IMR-90 (cell line): ENCODE data around the gene CFAP69. TPM values are rescaled to one million over a fixed set of nuclear protein-coding genes. Genes with fewer than 3 reads are reported as not detected.

ENCODE experiments used
- ATAC-seq: fragments of 200-7000 bp; cut with Tn5 transposase; 2 replicates; pipeline ENCODE4 v1.9.1; 2020; ENCODE audit warnings: low read depth, mild to moderate bottlenecking, moderate library complexity
- BruUV-seq: library from RNA; stranded (reverse); fragments of 400-500 nt; replicated peaks from 2 replicates; lab custom pipeline; 2021; lab: Mats Ljungman, UMichigan
- CTCF ChIA-PET: fragments of 300-600 bp; formaldehyde crosslinking; extraction: SDS; loops from one replicate; lab custom pipeline; 2021; ENCODE audit warnings: antibody characterized with exemption; lab: Yijun Ruan, JAX
- POLR2A ChIA-PET: fragments of 300-600 bp; sonication (Branson Sonifier 250); formaldehyde crosslinking; loops from one replicate; lab custom pipeline; 2022; ENCODE audit warnings: antibody characterized with exemption; ENCODE audit not compliant: unreplicated experiment; lab: Charles Lee
- DNase-seq: peaks from one replicate; pipeline ENCODE4 v3.0.0; 2013
- H2AFZ ChIP-seq: replicated peaks from 2 replicates; pipeline ENCODE3; 2013; ENCODE audit warnings: low read length, mild to moderate bottlenecking; ENCODE audit not compliant: poor library complexity
- H2AK5ac ChIP-seq: 2 replicates; pipeline ENCODE4 v1.6.1; 2013; ENCODE audit warnings: low read depth, low read length, inconsistent platforms
- H2AK9ac ChIP-seq: replicated peaks from 2 replicates; pipeline ENCODE3; 2013; ENCODE audit warnings: mild to moderate bottlenecking, low read depth, low read length, moderate library complexity; ENCODE audit not compliant: poor library complexity
- H2BK120ac ChIP-seq: 2 replicates; pipeline ENCODE4 v1.6.1; 2013; ENCODE audit warnings: low read depth, low read length, inconsistent platforms
- H2BK15ac ChIP-seq: 3 replicates; pipeline ENCODE4 v1.6.1; 2013; ENCODE audit warnings: low read depth, low read length, inconsistent platforms
- H2BK20ac ChIP-seq: 2 replicates; pipeline ENCODE4 v1.6.1; 2013; ENCODE audit warnings: low read depth, mild to moderate bottlenecking, inconsistent platforms, low read length, moderate library complexity
- H2BK5ac ChIP-seq: 2 replicates; pipeline ENCODE4 v1.6.1; 2013; ENCODE audit warnings: mild to moderate bottlenecking, low read depth, low read length, inconsistent platforms; ENCODE audit not compliant: poor library complexity, severe bottlenecking
- H3K14ac ChIP-seq: replicated peaks from 2 replicates; pipeline ENCODE4 v1.6.1; 2013; ENCODE audit warnings: low read depth, low read length, inconsistent platforms
- H3K18ac ChIP-seq: 2 replicates; pipeline ENCODE4 v1.6.1; 2013; ENCODE audit warnings: low read depth, low read length, control low read depth
- H3K23ac ChIP-seq: 2 replicates; pipeline ENCODE4 v1.6.1; 2013; ENCODE audit warnings: low read depth, low read length, inconsistent platforms
- H3K27ac ChIP-seq: 2 replicates; pipeline ENCODE4 v1.5.1; 2013; ENCODE audit warnings: mild to moderate bottlenecking, control low read depth, low read length; ENCODE audit not compliant: insufficient read depth
- H3K27me3 ChIP-seq: 2 replicates; pipeline ENCODE4 v1.6.1; 2013; ENCODE audit warnings: low read length; ENCODE audit not compliant: control insufficient read depth, insufficient read depth
- H3K36me3 ChIP-seq: 2 replicates; pipeline ENCODE4 v1.6.1; 2013; ENCODE audit warnings: low read length, mixed read lengths; ENCODE audit not compliant: control insufficient read depth, insufficient read depth
- H3K4ac ChIP-seq: 2 replicates; pipeline ENCODE4 v1.6.1; 2013; ENCODE audit warnings: low read depth, low read length, inconsistent platforms
- H3K4me1 ChIP-seq: 2 replicates; pipeline ENCODE4 v1.6.1; 2013; ENCODE audit warnings: low read length, mixed read lengths; ENCODE audit not compliant: control insufficient read depth, insufficient read depth
- H3K4me2 ChIP-seq: 2 replicates; pipeline ENCODE4 v1.6.1; 2013; ENCODE audit warnings: low read depth, mild to moderate bottlenecking, control low read depth, low read length, moderate library complexity
- H3K4me3 ChIP-seq: 2 replicates; pipeline ENCODE4 v1.5.1; 2013; ENCODE audit warnings: low read depth, mild to moderate bottlenecking, control low read depth, low read length, moderate library complexity; ENCODE audit not compliant: insufficient read depth
- H3K56ac ChIP-seq: 2 replicates; pipeline ENCODE4 v1.6.1; 2013; ENCODE audit warnings: low read length, inconsistent platforms; ENCODE audit not compliant: insufficient read depth; ENCODE audit errors: extremely low read depth
- H3K79me1 ChIP-seq, 2 experiments: 2 replicates each; pipeline ENCODE4 v1.6.1; 2013; ENCODE audit warnings: low read length in 2 of 2, inconsistent platforms in 1 of 2, low read depth in 1 of 2
- H3K9ac ChIP-seq: 2 replicates; pipeline ENCODE4 v1.6.1; 2013; ENCODE audit warnings: low read depth, low read length, control low read depth
- H3K9me1 ChIP-seq: 2 replicates; pipeline ENCODE4 v1.6.1; 2013; ENCODE audit warnings: low read length, inconsistent platforms; ENCODE audit not compliant: insufficient read depth
- H3K9me3 ChIP-seq: 2 replicates; pipeline ENCODE4 v1.6.1; 2013; ENCODE audit warnings: low read length; ENCODE audit not compliant: control insufficient read depth, insufficient read depth
- H4K20me1 ChIP-seq: 2 replicates; pipeline ENCODE4 v1.6.1; 2013; ENCODE audit warnings: low read length, inconsistent platforms; ENCODE audit not compliant: insufficient read depth
- H4K5ac ChIP-seq: 2 replicates; pipeline ENCODE4 v1.6.1; 2013; ENCODE audit warnings: mild to moderate bottlenecking, low read depth, low read length, control low read depth
- H4K8ac ChIP-seq, 2 experiments: 2 replicates each; pipeline ENCODE4 v1.6.1; 2013; ENCODE audit warnings: low read depth in 2 of 2, low read length in 2 of 2, control low read depth in 1 of 2, inconsistent platforms in 1 of 2
- H4K91ac ChIP-seq: 2 replicates; pipeline ENCODE4 v1.6.1; 2013; ENCODE audit warnings: low read depth, low read length, inconsistent platforms; ENCODE audit not compliant: insufficient read depth
- CEBPB ChIP-seq: IDR thresholded peaks from 2 replicates; pipeline ENCODE4 v1.6.1; 2012; ENCODE audit warnings: low read depth, low read length, improper control_type of control experiment
- ELK1 ChIP-seq: fragments of 150-350 bp; IDR thresholded peaks from 2 replicates; pipeline ENCODE4 v1.6.1; 2016; ENCODE audit warnings: low read depth, mild to moderate bottlenecking, low read length, moderate library complexity, borderline replicate concordance
- WGBS, 2 experiments: methylation state at CpG; one replicate each; pipeline versions ENCODE4 v1.1.5 to v1.1.7; 2013; ENCODE audit warnings: missing lambda C conversion rate in 2 of 2; ENCODE audit not compliant: insufficient read length in 1 of 2; ENCODE audit errors: extremely low coverage in 2 of 2; 5-methylcytosine and 5-hydroxymethylcytosine counted together
- dilution Hi-C: fragments of 300-500 bp; cut with HindIII; formaldehyde crosslinking; loops from one replicate; pipeline ENCODE4 v1.14.3; 2018; ENCODE audit warnings: low sequenced_read_pairs; ENCODE audit not compliant: unreplicated experiment
- in situ Hi-C: fragments of 300-500 bp; cut with MboI; formaldehyde crosslinking; loops from 3 replicates; pipeline ENCODE4 v1.14.3; 2019; ENCODE audit warnings: low sequenced_read_pairs, inconsistent platforms, mixed read lengths
- intact Hi-C: fragments of 100-400 bp; cut with micrococcal nuclease; formaldehyde crosslinking; loops from 2 replicates; pipeline ENCODE4 v1.10.0; 2022
- polyA plus RNA-seq, 3 experiments: library from polyadenylated mRNA; depleted of rRNA; stranded (reverse); fragments of >200 nt; gene quantifications; 2 replicates each; pipeline ENCODE4 v1.2.3, GENCODE V29; 2012; ENCODE audit warnings: low replicate concordance in 1 of 3
- total RNA-seq: library from RNA; depleted of rRNA; stranded (reverse); fragments of >200 nt; gene quantifications from 2 replicates; pipeline ENCODE4 v1.2.3, GENCODE V29; 2012

The CFAP69 gene
- total and polyA plus RNA-seq, 2 of the 4 experiments (the other 2 are of a cell fraction) = 0.72 to 0.86 TPM

GRCh38 chr7:90216080-90216674 is 28.8 kb upstream of the CFAP69 start:
- no TSS peak for BruUV-seq
- Histone ChIP-seq H2BK15ac (no peak overlapping the region), H3K27me3 (no peaks in the 10 kb centered on the region), H2BK5ac (no peak overlapping the region), H3K4ac (no peak overlapping the region), H2AK9ac (no peak overlapping the region), H3K9me3 (no peaks in the 10 kb centered on the region), H4K91ac (no peak overlapping the region), H4K8ac (no peak overlapping the region), H3K36me3 (no peaks in the 10 kb centered on the region), H2BK120ac (no peak overlapping the region), H3K4me2 (no peak overlapping the region), H2AFZ (no peak overlapping the region), H4K20me1 (no peaks in the 10 kb centered on the region), H3K23ac (no peak overlapping the region), H3K9me1 (no peaks in the 10 kb centered on the region), H3K14ac (no peak overlapping the region), H2AK5ac (no peak overlapping the region), H3K4me1 (no peaks in the 10 kb centered on the region), H3K56ac (no peak overlapping the region), H3K79me1 (no peaks in the 10 kb centered on the region), H3K18ac (no peak overlapping the region), H3K4me3 (no peak overlapping the region), H4K5ac (no peak overlapping the region), H3K27ac (no peak overlapping the region), H2BK20ac (no peak overlapping the region), H3K9ac (no peak overlapping the region)
- ATAC-seq = no peak
- no peak for DNase-seq
- POLR2A ChIA-PET = no interaction called here
- dilution Hi-C loops (no loop called here), in situ Hi-C loops (no loop called here), intact Hi-C loops (no loop called here)
- no peak for TF ChIP-seq ELK1
- 0 out of 2 replicates have a peak, but pooled peaks have one; percentile 27 for TF ChIP-seq CEBPB
- WGBS, 2 experiments = no CpG with 5 or more reads among the region's 6 CpGs
- CTCF ChIA-PET = no interaction called here
